Activated T-cell treated with anti-CD3 and anti-CD28 coated beads for 1 hour (primary cell): ENCODE measurements around the gene ESD.

ENCODE experiments used
- DNase-seq: peaks from one replicate; pipeline ENCODE4 v3.0.0-alpha.2; 2020; ENCODE audit warnings: low read depth

Gene ESD

GRCh38 chr13:46745706-46746105 is 51.3 kb downstream of the ESD start:
- DNase-seq, result no peak

- DNase-seq, result no peak
These were observed 51.9 kb downstream of the ESD start for GRCh38 chr13:46745062-46745461.

GRCh38 chr13:46743191-46743590 is 53.8 kb downstream of the ESD start:
- DNase-seq, result no peak

GRCh38 chr13:46739447-46740098 is 57.4 kb downstream of the ESD start:
- no peak for DNase-seq

GRCh38 chr13:46738766-46739165 is 58.2 kb downstream of the ESD start:
- DNase-seq, result no peak

- no peak for DNase-seq
These were observed 58.9 kb downstream of the ESD start for GRCh38 chr13:46738055-46738454.

GRCh38 chr13:46736541-46737310 is 60.2 kb downstream of the ESD start:
- no peak for DNase-seq

- no peak for DNase-seq
These were observed 61.5 kb downstream of the ESD start for GRCh38 chr13:46735425-46735824.

- DNase-seq, result no peak
These were observed 65.4 kb downstream of the ESD start for GRCh38 chr13:46731535-46731934.

GRCh38 chr13:46728777-46729176 is 68.2 kb downstream of the ESD start:
- no peak for DNase-seq

GRCh38 chr13:46726347-46726746 is 70.6 kb downstream of the ESD start:
- no peak for DNase-seq
